ENCODE measurements around the gene LGALS13.

LGALS13 gene

DNA sequence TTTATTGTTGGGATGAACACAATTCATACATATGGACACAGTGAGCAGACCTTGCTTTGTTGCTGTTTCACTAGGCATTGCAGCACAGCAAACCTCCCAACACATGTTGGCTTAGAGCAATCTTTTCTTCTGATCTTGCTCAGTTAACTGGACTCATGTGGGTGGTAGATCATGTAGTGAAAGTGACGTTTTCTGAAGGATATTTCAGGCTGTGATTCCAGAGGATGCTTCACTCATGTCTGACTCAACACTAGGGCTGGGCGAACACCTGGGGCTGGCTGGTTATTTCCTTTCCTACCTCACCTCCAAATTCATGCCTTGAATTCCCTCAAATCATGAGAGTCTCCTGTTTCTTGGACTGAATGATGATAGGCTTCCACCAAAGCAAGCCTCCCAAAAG is 14.3 kb upstream of the LGALS13 start:
- DNase-seq (ENCODE audit: low read depth), result no peak
- no peak overlapping the region for H3K4me3 ChIP-seq (ENCODE audit: low read depth, low read length)
- no peak for TF ChIP-seq CTCF (IDR thresholded peaks at IDR 0.05; ENCODE audit: control insufficient read depth, extremely low read depth, insufficient read depth)

DNA sequence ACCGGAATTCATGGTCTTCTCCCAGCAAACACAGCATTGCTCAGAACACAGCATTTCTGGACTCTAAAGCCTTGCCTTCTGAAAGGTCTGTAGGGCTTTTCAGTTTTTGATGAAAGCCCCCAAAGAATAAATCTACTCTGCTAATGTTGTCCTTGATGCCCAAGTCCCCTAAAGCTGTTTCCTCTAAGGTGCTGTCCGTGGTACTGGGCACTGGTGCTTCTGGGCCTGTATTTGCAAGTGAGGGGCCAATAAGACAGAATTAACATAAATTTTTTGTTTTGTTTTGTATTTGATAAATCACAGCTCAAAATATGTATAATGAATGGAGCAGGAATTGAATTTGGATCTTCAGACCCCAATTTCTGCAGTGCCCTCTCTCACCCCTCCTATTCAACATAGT is 12.1 kb upstream of the LGALS13 start:
- no peak for TF ChIP-seq CTCF (IDR thresholded peaks at IDR 0.05; ENCODE audit: control insufficient read depth, extremely low read depth, insufficient read depth)

DNA sequence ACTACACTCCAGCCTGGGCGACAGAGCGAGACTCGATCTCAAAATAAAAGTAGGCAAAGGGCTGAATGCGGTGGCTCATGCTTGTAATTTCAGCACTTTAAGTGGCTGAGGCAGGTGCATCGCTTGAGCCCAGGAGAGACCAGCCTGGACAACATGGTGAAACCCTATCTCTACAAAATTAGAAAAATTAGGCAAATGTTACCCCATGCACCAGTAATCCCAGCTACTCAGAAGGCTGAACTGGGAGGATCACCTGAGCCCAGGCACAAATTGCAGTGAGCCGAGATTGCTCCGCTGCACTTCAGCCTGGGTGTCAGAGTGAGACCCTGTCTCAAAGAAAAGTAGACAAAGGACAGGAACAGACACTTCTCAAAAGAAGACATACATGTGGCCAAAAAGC is 9.9 kb upstream of the LGALS13 start:
- no peak for DNase-seq (ENCODE audit: low read depth)
- TF ChIP-seq CTCF (IDR thresholded peaks at IDR 0.05; ENCODE audit: control insufficient read depth, extremely low read depth, insufficient read depth), result no peak
- H3K4me3 ChIP-seq (ENCODE audit: low read depth, low read length), result no peak overlapping the region

More for the DNA sequence above, 12.1 kb upstream of the LGALS13 start:
- no peak for DNase-seq (ENCODE audit: low read depth)
- H3K4me3 ChIP-seq (ENCODE audit: low read depth, low read length), result no peak overlapping the region

DNA sequence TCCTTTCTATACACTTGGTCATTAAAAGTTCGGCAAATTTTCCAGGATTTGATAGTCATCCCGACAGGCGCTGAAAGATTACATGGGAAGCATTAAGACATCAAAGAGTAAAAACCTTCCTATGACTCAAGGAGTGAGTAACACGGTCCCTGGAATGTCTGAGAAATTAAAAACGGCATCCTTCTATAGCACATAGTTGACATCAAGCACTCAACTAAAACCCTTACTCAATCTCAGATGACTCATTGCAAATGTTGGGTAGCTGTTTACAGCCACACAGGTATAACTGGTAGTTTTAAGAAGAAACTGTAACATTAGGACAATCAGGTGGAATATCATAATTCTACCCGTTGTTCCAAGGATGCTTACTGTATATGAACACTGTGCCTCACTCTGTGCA is 6.4 kb upstream of the LGALS13 start:
- no peak overlapping the region for H3K4me3 ChIP-seq (ENCODE audit: low read depth, low read length)
- no peak for TF ChIP-seq CTCF (IDR thresholded peaks at IDR 0.05; ENCODE audit: control insufficient read depth, extremely low read depth, insufficient read depth)
- DNase-seq (ENCODE audit: low read depth), result no peak

- no peak overlapping the region for H3K4me3 ChIP-seq (ENCODE audit: low read depth, low read length)
- no peak for TF ChIP-seq CTCF (IDR thresholded peaks at IDR 0.05; ENCODE audit: control insufficient read depth, extremely low read depth, insufficient read depth)
- DNase-seq (ENCODE audit: low read depth), result no peak
Observed at GRCh38 chr19:39596911-39597310, 5.4 kb upstream of the LGALS13 start.

DNA sequence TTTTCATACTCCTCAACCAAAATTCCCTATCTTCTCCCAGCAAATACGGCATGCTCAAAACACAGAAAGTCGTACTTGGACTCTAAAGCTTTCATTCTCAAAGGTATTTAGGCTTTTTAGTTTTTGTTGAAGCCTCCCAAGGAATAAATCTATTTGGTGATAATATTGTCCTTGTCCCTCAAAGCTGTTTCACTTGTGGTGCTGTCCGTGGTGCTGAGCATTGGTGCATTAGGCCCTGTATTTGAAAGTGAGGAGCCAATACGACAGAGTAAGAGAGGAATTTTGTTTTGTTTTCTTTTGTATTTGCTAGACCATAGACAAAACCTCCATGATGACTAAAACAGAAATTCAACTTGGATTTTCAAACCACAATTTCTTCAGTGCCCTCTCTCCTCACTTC is 3.2 kb upstream of the LGALS13 start:
- DNase-seq (ENCODE audit: low read depth), result peak; percentile 4
- no peak for TF ChIP-seq CTCF (IDR thresholded peaks at IDR 0.05; ENCODE audit: control insufficient read depth, extremely low read depth, insufficient read depth)
- no peak overlapping the region for H3K4me3 ChIP-seq (ENCODE audit: low read depth, low read length)

DNA sequence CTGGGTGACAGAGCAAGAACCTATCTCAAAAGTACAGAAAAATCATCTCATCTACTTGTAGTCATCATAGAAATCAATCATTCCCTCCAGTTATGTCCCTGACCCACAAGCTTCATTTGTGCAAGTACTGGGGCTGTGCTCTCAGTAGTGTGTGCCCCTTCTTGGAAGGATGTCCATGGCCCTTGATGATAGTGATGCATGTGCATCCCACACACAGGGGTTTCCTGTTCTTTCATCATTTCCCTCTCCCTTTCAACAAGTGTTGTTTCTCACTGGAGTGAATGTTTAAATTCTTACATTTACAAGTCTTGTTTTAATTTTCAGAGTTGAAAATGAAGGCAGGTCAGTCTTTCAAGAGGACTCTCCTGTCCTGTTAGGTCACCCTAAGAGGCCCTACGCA is 1.5 kb downstream of the LGALS13 start:
- no peak for DNase-seq (ENCODE audit: low read depth)
- TF ChIP-seq CTCF (IDR thresholded peaks at IDR 0.05; ENCODE audit: control insufficient read depth, extremely low read depth, insufficient read depth), result no peak
- H3K4me3 ChIP-seq (ENCODE audit: low read depth, low read length), result no peak overlapping the region

Measured in LNCaP clone FGC (cell line).